ENCODE data around the gene SIPA1L3.

The SIPA1L3 gene

GRCh38 chr19:38163419-38164290, 256.6 kb downstream of the SIPA1L3 start:
- no peak for DNase-seq

GRCh38 chr19:38164526-38164925, 257.5 kb downstream of the SIPA1L3 start:
- DNase-seq = no peak

GRCh38 chr19:38165335-38165734, 258.3 kb downstream of the SIPA1L3 start:
- DNase-seq = no peak

- no peak for DNase-seq
These were observed 261.6 kb downstream of the SIPA1L3 start for GRCh38 chr19:38168637-38169036.

- DNase-seq = no peak
These were observed 263.3 kb downstream of the SIPA1L3 start for GRCh38 chr19:38170334-38170733.

DNA sequence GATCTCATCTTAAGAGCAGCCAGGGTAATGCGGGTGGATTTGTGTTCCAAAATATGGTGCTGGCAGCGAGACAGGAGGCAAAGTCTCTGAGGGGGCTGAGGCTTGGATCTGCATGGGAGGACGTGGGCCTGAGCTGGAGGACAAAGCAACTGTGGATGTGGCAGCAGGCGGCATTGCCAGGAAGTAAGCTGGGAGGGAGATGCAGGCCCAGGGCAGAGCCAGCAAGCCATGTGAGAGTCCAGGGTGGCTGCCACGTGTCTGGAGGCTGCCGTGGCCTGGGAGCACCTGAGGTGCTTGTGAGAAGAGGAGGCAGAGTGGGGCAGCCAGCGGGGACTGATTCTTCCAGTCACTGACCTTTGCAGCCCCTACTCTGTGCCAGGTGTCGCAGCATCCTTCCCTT, 265.0 kb downstream of the SIPA1L3 start:
- DNase-seq = no peak

DNA sequence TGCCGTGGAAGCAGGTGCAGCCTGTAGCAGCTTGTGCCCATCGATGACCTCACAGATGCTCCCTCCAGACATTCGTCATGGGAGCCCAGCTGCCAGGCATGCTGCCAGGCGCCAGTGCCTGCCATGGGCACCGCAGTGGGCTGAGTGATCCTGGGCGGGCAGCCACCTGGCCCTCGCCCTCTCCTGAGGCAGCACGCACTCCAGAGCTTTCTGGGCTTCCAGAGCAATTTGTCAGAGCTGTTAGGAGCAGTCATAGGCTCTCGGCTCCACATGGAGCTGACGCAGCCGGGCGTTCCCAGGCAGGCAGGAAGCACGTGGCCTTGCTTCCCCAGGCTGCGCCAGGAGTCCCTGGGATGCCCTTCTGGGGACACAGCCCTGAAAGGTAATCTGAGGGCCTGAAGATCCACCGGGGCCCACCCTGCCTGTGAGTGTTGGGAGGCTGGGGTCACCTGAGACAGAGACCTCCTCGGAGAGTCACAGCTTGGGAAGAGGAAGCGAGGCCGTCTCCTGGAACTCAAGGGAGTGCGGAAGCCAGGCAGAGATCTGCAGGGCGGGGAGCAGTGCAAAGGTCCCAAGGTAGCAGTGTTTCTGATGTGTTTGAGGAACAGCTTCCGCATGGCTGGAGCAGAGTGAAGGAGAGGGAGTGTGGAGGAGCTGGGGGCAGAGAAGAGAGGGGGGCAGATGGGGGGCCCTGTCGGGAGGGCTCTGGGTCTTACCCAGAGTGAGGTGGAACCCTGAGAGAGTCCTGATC, 266.5 kb downstream of the SIPA1L3 start:
- DNase-seq = peak; percentile 80

DNA sequence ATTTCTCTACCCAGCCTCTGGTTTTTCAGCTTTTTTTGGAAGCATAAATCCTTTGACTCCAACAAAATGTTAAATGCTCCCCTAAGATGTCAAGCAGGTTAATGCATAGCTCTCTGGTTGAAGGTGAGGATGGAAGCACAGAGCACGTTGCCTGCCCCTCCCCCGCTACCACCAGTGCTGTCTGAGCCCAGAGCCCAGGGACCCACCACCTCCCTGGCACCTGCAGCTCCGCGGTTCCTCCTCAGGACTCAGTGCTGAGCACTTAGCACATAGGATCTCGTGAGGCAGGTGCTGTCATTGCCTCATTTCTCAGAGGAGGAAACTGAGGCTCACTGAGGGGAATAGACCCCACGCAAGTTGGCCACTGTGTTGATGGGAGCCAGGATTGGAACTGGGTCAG, 268.4 kb downstream of the SIPA1L3 start:
- DNase-seq = no peak

DNA sequence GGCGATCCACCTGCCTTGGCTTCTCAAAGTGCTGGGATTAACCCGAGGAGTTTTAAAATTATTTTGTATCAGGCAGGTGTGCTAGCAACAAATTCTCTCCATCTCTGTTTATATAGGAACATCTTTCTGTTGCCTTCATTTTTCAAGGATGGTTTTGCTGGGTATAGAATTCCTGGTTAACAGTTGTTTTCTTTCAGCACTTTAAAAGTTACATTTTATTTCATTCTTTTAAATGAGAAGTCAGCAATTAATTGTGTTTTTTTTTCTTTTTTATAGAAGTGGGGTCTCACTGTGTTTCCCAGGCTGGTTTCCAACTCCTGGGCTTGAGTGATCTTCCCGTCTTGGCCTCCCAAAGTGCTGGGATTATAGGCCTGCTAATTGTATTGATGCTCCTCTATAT, 273.1 kb downstream of the SIPA1L3 start:
- no peak for DNase-seq

GRCh38 chr19:38182536-38183210, 275.7 kb downstream of the SIPA1L3 start:
- DNase-seq = no peak

GRCh38 chr19:38183251-38183897, 276.4 kb downstream of the SIPA1L3 start:
- peak; percentile 72 for DNase-seq

DNA sequence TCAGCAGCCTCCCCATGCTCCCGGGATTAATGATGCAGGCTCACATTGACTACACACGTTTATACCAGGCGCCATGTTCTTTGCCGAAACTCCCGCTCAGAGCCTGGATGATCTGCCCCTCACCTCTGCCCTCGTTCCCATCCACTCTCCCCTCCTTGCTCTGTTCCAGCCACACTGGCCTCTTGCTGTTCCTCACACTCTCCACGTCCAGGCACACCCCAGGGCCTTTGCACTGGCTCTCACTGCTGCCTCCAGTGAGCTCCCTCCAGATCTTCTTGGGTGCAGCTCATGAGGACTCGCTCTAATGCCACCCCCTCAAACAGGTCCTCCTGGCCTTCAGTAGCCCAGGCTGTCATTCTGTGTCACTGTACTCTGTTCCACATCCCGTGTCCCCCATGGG, 277.8 kb downstream of the SIPA1L3 start:
- DNase-seq = no peak

DNA sequence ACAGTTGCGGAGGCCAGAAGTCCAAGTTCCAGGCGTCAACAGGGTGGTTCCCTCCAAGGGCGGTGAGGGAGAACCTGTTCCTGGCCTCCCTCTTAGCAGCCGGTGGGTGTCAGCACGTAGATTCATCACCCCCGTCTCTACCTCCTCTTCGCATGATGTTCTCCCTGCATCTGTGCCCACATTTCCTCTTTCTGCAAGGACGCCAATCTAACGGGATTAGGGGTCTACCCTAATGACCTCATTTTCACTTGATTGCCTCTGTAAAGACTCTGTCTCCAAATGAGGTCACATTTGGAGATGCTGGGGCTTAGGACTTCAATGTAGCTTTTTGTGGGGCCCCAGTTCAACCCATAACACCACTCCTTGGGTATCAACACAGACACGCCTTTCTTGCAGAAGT, 278.6 kb downstream of the SIPA1L3 start:
- no peak for DNase-seq

DNA sequence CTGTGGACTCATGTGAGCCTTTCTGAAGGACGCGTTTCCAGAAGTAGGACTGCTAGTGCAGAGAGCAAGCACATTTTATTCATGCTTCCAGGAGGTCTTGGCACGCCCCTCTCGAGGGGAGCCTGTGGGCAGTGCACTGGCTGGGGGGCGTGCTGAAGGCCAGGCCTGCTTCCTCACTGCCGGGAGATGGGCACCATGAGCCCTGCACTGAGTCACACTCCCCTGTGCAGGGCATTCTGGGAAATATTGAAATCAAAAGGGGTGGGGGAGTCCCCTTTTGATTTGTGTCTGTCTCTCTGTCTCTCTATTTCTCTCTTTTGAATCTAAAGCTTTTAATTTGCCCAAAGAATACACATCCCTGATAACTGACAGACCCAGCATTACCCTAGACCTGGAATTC, 283.1 kb downstream of the SIPA1L3 start:
- no peak for DNase-seq

DNA sequence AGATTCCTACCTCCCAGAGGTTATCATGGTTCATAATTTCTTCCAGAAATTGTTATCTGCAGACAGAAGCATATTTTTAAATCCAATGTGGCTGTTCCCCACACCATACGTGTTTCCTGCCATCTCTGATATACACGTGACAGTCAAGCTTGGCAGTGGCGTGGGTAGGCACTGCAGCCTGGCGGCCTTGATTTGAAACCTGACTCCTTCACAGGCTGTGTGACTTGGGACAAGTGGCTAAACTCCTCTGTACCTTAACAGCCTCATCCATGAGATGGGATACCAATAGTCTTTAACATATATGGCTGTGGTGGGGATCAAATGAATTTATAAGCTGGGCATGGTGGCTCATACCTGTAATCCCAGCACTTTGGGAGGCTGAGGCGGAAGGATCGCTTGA, 283.8 kb downstream of the SIPA1L3 start:
- no peak for DNase-seq

GRCh38 chr19:38191747-38192146, 284.7 kb downstream of the SIPA1L3 start:
- DNase-seq = no peak

DNA sequence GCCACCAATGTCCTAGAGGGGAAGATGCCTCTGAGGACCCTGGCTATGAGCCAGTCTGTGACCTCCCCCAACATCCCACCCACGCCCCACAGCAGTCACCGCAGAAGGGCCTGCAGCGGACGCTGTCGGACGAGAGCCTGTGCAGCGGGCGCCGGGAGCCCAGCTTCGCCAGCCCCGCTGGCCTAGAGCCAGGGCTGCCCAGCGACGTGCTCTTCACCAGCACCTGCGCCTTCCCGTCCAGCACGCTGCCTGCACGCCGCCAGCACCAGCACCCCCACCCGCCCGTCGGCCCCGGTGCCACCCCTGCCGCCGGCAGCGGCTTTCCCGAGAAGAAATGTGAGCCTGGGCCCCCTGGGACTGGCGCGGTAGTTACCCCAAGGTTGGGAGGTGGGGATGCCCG, 286.4 kb downstream of the SIPA1L3 start:
- no peak for DNase-seq

- no peak for DNase-seq
These were observed 287.2 kb downstream of the SIPA1L3 start for GRCh38 chr19:38194061-38194701.

- DNase-seq = no peak
These were observed 288.2 kb downstream of the SIPA1L3 start for GRCh38 chr19:38195237-38195636.

- DNase-seq = no peak
These were observed 289.3 kb downstream of the SIPA1L3 start for GRCh38 chr19:38196245-38196837.

- DNase-seq = no peak
These were observed 290.1 kb downstream of the SIPA1L3 start for GRCh38 chr19:38196948-38197656.

All from right forelimb (tissue), 1 donor.